Adrenal gland (tissue), 5 donors: Measurements from ENCODE around the gene CD101.

Experiments used
- CTCF ChIP-seq, 6 experiments: fragments of 450-650 bp in 4 of 6; fragments of 200-600 bp in 2 of 6; sonication (generic) in 1 of 6; IDR thresholded peaks; 1 replicate in 5 of 6; 2 replicates in 1 of 6; pipeline versions ENCODE4 v1.5.1 to v1.8.0; 2016 to 2021; ENCODE audit warnings: antibody characterized with exemption in 6 of 6, mild to moderate bottlenecking in 2 of 6, moderate library complexity in 1 of 6
- POLR2A ChIP-seq, 2 donors: fragments of 450-650 bp; IDR thresholded peaks; one replicate each; pipeline ENCODE4 v1.6.1; 2017; ENCODE audit warnings: antibody characterized with exemption in 2 of 2, mild to moderate bottlenecking in 2 of 2, moderate library complexity in 1 of 2
- donor health status: DM: no; HTN: no; CAD: no.

DNA sequence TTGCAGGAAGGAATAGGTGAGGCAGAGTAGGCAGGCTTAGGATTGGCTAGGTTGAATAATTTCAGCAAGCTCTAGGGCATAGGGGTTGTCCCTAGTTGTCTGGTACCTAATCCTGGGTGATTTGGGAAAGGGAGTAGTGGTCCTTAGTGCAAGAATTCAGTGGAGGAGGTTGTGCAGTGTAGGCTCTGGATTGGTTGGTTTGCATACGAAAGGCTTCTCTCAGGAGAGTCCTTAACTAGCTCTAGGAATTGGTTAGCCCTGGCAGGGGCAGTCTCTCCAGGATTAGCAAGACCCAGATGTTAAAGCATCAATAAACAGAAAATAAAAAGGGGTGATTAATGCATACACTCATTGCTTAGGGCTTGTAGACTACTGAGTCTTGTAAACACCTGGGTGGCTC is 9.6 kb upstream of the CD101 start:
- TF ChIP-seq CTCF (IDR thresholded peaks at IDR 0.05) = no peak
- TF ChIP-seq POLR2A (IDR thresholded peaks at IDR 0.05) = no peak
